ENCODE measurements around the gene DNAJB8.

Gene DNAJB8

GRCh38 chr3:128463771-128464170 is 2.9 kb downstream of the DNAJB8 start:
- no peak for DNase-seq

- DNase-seq: no peak
Observed at GRCh38 chr3:128463354-128463753, 3.3 kb downstream of the DNAJB8 start.

- no peak for DNase-seq
Observed at GRCh38 chr3:128462931-128463330, 3.8 kb downstream of the DNAJB8 start.

- DNase-seq: no peak
Observed at GRCh38 chr3:128462341-128462910, 4.3 kb downstream of the DNAJB8 start.

GRCh38 chr3:128461731-128462130 is 5.0 kb downstream of the DNAJB8 start:
- no peak for DNase-seq

GRCh38 chr3:128459461-128459820 is 7.2 kb downstream of the DNAJB8 start:
- DNase-seq: no peak

GRCh38 chr3:128458746-128459460 is 7.8 kb downstream of the DNAJB8 start:
- DNase-seq: no peak

- no peak for DNase-seq
Observed at GRCh38 chr3:128457937-128458336, 8.8 kb downstream of the DNAJB8 start.

- DNase-seq: no peak
Observed at GRCh38 chr3:128456776-128457715, 9.6 kb downstream of the DNAJB8 start.

- no peak for DNase-seq
Observed at GRCh38 chr3:128455786-128456748, 10.6 kb downstream of the DNAJB8 start.

GRCh38 chr3:128455116-128455515 is 11.6 kb downstream of the DNAJB8 start:
- DNase-seq: no peak

GRCh38 chr3:128454310-128454618 is 12.4 kb downstream of the DNAJB8 start:
- DNase-seq: no peak

- no peak for DNase-seq
Observed at GRCh38 chr3:128453501-128454309, 13.0 kb downstream of the DNAJB8 start.

- no peak for DNase-seq
Observed at GRCh38 chr3:128452678-128453275, 13.9 kb downstream of the DNAJB8 start.

GRCh38 chr3:128452120-128452519 is 14.6 kb downstream of the DNAJB8 start:
- no peak for DNase-seq

- no peak for DNase-seq
Observed at GRCh38 chr3:128449111-128449638, 17.5 kb downstream of the DNAJB8 start.

- DNase-seq: no peak
Observed at GRCh38 chr3:128448491-128448890, 18.2 kb downstream of the DNAJB8 start.

- DNase-seq: no peak
Observed at GRCh38 chr3:128447561-128448013, 19.1 kb downstream of the DNAJB8 start.

GRCh38 chr3:128446821-128447220 is 19.9 kb downstream of the DNAJB8 start:
- no peak for DNase-seq

GRCh38 chr3:128445357-128445756 is 21.3 kb downstream of the DNAJB8 start:
- no peak for DNase-seq

- no peak for DNase-seq
Observed at GRCh38 chr3:128443771-128444170, 22.9 kb downstream of the DNAJB8 start.

All from hippocampal formation (tissue), 2 donors.